ENCODE data around the gene TCP11L2. TPM values are rescaled to one million over a fixed set of nuclear protein-coding genes. Genes with fewer than 3 reads are reported as not detected.
A peak's percentile ranks its signal among the peaks of the same experiment; 100 is the strongest.

The TCP11L2 gene
- total and polyA plus RNA-seq, 2 of the 4 experiments (the other 2 are of a cell fraction) = 7.3 to 32.8 TPM

- TF ChIP-seq MXI1 (IDR thresholded peaks at IDR 0.05; ENCODE audit: borderline replicate concordance, low read depth, low read length) = no peak
These were observed 57.3 kb downstream of the TCP11L2 start (continued) for GRCh38 chr12:106359646-106360399.

GRCh38 chr12:106360400-106360994 lies 58.0 kb downstream of the TCP11L2 start:
- ATAC-seq (ENCODE audit: low read depth) (no peak), DNase-seq (no peak)
- H3K4me2 ChIP-seq (ENCODE audit: low read depth, low read length) = no peak overlapping the region
- H3K9me1 ChIP-seq (ENCODE audit: insufficient read depth, low read length) = peaks cover 4% of the 10 kb centered on the region; the same call in 1 of the 2 replicates
- no peaks in the 10 kb centered on the region for H3K9me3 ChIP-seq (ENCODE audit: control insufficient read depth, insufficient read depth, low read length)
- peaks cover 31 to 47% of the 10 kb centered on the region in 2 experiments for H3K79me1 ChIP-seq (ENCODE audit: low read depth in 1 of 2, low read length in 2 of 2)
- BruUV-seq (replicated peaks) = no TSS peak
- H3K4ac ChIP-seq (ENCODE audit: low read depth, low read length) = no peak overlapping the region
- WGBS, 2 experiments (ENCODE audit: extremely low coverage in 2 of 2, insufficient read length in 1 of 2) = 93% methylated on average over 3 of the region's 5 CpGs; no CpG with 5 or more reads in 1 of the 2 experiments
- H3K56ac ChIP-seq (ENCODE audit: extremely low read depth, insufficient read depth, low read length) = no peak overlapping the region
- in situ Hi-C loops (cut with MboI; ENCODE audit: low sequenced_read_pairs) = loop anchor here (25.0 kb wide), 1 partner anchor 948 kb away; no protein-coding TSS in a partner anchor
- no peak overlapping the region for H2BK5ac ChIP-seq (ENCODE audit: low read depth, low read length, poor library complexity, severe bottlenecking)
- H2AK9ac ChIP-seq (replicated peaks; ENCODE audit: low read depth, low read length, poor library complexity) = no peak overlapping the region
- H3K4me1 ChIP-seq (ENCODE audit: control insufficient read depth, insufficient read depth, low read length) = peaks cover 3% of the 10 kb centered on the region; the same call in 1 of the 2 replicates
- 0 out of 2 replicates have a peak, but pooled peaks cover 1% of the 10 kb centered on the region for H3K36me3 ChIP-seq (ENCODE audit: control insufficient read depth, insufficient read depth, low read length)
- H3K4me3 ChIP-seq (ENCODE audit: insufficient read depth, low read depth, low read length) = no peak overlapping the region
- H3K23ac ChIP-seq (ENCODE audit: low read depth, low read length) = peak overlapping the region; percentile 16; the same call in 1 of the 2 replicates
- ChIA-PET CTCF (interaction anchor here (1.0 kb wide), 1 partner anchor 10 kb away, joined by 4 read pairs; no protein-coding TSS in a partner anchor), POLR2A (ENCODE audit: unreplicated experiment) (no interaction called here)
- H2BK120ac ChIP-seq (ENCODE audit: low read depth, low read length) = no peak overlapping the region
- dilution Hi-C loops (cut with HindIII; ENCODE audit: low sequenced_read_pairs, unreplicated experiment) = no loop called here
- H3K27ac ChIP-seq (ENCODE audit: insufficient read depth, low read length) = no peak overlapping the region
- H4K20me1 ChIP-seq (ENCODE audit: insufficient read depth, low read length) = no peaks in the 10 kb centered on the region
- no peak overlapping the region for H4K91ac ChIP-seq (ENCODE audit: insufficient read depth, low read depth, low read length)
- no peak overlapping the region for H4K5ac ChIP-seq (ENCODE audit: low read depth, low read length)
- no peak overlapping the region for H3K9ac ChIP-seq (ENCODE audit: low read depth, low read length)
- no peak overlapping the region for H4K8ac ChIP-seq (ENCODE audit: low read depth in 2 of 2, low read length in 2 of 2)
- H2BK15ac ChIP-seq (ENCODE audit: low read depth, low read length) = no peak overlapping the region
- no peak overlapping the region for H2BK20ac ChIP-seq (ENCODE audit: low read depth, low read length)
- peak overlapping the region; percentile 54; the same call in 1 of the 2 replicates for H2AK5ac ChIP-seq (ENCODE audit: low read depth, low read length)
- no peak overlapping the region for H2AFZ ChIP-seq (replicated peaks; ENCODE audit: low read length, poor library complexity)
- H3K18ac ChIP-seq (ENCODE audit: low read depth, low read length) = no peak overlapping the region
- H3K27me3 ChIP-seq (ENCODE audit: control insufficient read depth, insufficient read depth, low read length) = no peaks in the 10 kb centered on the region
- no peak overlapping the region for H3K14ac ChIP-seq (replicated peaks; ENCODE audit: low read depth, low read length)
- intact Hi-C loops (cut with micrococcal nuclease) = no loop called here
- TF ChIP-seq RFX5 (IDR thresholded peaks at IDR 0.05; ENCODE audit: low read depth, low read length) = no peak
- no peak for TF ChIP-seq SMC3 (IDR thresholded peaks at IDR 0.05; ENCODE audit: low read depth, low read length)
- TF ChIP-seq USF2 (IDR thresholded peaks at IDR 0.05; ENCODE audit: low read depth, low read length) = no peak
- no peak for TF ChIP-seq BHLHE40 (IDR thresholded peaks at IDR 0.05; ENCODE audit: low read depth, low read length)
- TF ChIP-seq RCOR1 (IDR thresholded peaks at IDR 0.05; ENCODE audit: insufficient replicate concordance, low read length) = no peak
- TF ChIP-seq CTCF (conservative IDR thresholded peaks at IDR 0.05; ENCODE audit: low read depth, low read length) = no peak
- TF ChIP-seq RAD21 (IDR thresholded peaks at IDR 0.05; ENCODE audit: low read length) = no peak
- TF ChIP-seq CEBPB (IDR thresholded peaks at IDR 0.05; ENCODE audit: low read depth, low read length) = no peak
- TF ChIP-seq ELK1 (IDR thresholded peaks at IDR 0.05; ENCODE audit: borderline replicate concordance, low read depth, low read length) = no peak
- no peak for TF ChIP-seq CHD1 (IDR thresholded peaks at IDR 0.05; ENCODE audit: low read depth, low read length)

Measured in IMR-90 (cell line).